ENCODE data around the gene PSME2. TPM values are rescaled to one million over a fixed set of nuclear protein-coding genes. Genes with fewer than 3 reads are reported as not detected.
A peak's percentile ranks its signal among the peaks of the same experiment; 100 is the strongest.

The PSME2 gene
- total and polyA plus RNA-seq, 9 of the 15 experiments (the other 6 are each of a cell fraction or from before 2014, with no cell fraction given), result 111 to 579 (median 159) TPM

GRCh38 chr14:24113801-24114531 is 32.4 kb downstream of the PSME2 start (continued):
- TF ChIP-seq ARID1B (IDR thresholded peaks at IDR 0.05) (0 out of 2 replicates have a peak, but pooled peaks have one; percentile 21), ARID4B (CRISPR knock-in tag; IDR thresholded peaks at IDR 0.05) (no peak), CTBP1 (IDR thresholded peaks at IDR 0.05; ENCODE audit: borderline replicate concordance) (peak; percentile 38; the same call in 1 of the 2 replicates), CXXC5 (CRISPR knock-in tag; IDR thresholded peaks at IDR 0.05) (peak; percentile 64), PPARD (CRISPR knock-in tag; IDR thresholded peaks at IDR 0.05) (no peak), ATF1 (CRISPR knock-in tag; IDR thresholded peaks at IDR 0.05) (no peak), ATF1 (tag; IDR thresholded peaks at IDR 0.05) (no peak), SP1 (CRISPR knock-in tag; IDR thresholded peaks at IDR 0.05) (no peak), ZC3H11A (IDR thresholded peaks at IDR 0.05; ENCODE audit: low read depth, low read length) (no peak), NKRF (IDR thresholded peaks at IDR 0.05; ENCODE audit: borderline replicate concordance) (peak; percentile 69), ZNF253 (CRISPR knock-in tag; conservative IDR thresholded peaks at IDR 0.05) (no peak), DLX4 (CRISPR knock-in tag; IDR thresholded peaks at IDR 0.05) (no peak), BRF2 (IDR thresholded peaks at IDR 0.05; ENCODE audit: borderline replicate concordance, insufficient read depth, insufficient read length) (no peak), PREB (CRISPR knock-in tag; IDR thresholded peaks at IDR 0.05) (no peak)

All from K562 (cell line).